ENCODE results near the gene GOLGA8B. TPM values are rescaled to one million over a fixed set of nuclear protein-coding genes. Genes with fewer than 3 reads are reported as not detected.

The GOLGA8B gene
- total and polyA plus RNA-seq, 4 donors, result 8.4 to 71.0 (median 22.9) TPM

- H3K9ac ChIP-seq (ENCODE audit: low read depth in 1 of 2, low read length in 2 of 2), result no peak overlapping the region
- no peak overlapping the region for H3K4me3 ChIP-seq (ENCODE audit: low read depth in 1 of 3, low read length in 3 of 3)
- no peaks in the 10 kb centered on the region for H3K9me3 ChIP-seq (ENCODE audit: control insufficient read depth in 4 of 4, low read length in 3 of 4)
Measured at GRCh38 chr15:34600923-34601322, 17.5 kb upstream of the GOLGA8B start.

GRCh38 chr15:34598799-34599585, 15.5 kb upstream of the GOLGA8B start:
- WGBS, result 77% methylated on average over 2 of the region's 2 CpGs
- Histone ChIP-seq H3K36me3 (ENCODE audit: control insufficient read depth in 4 of 4, insufficient read depth in 3 of 4, low read depth in 1 of 4, low read length in 3 of 4) (no peaks in the 10 kb centered on the region), H3K4me1 (ENCODE audit: control insufficient read depth in 4 of 4, insufficient read depth in 4 of 4, low read length in 3 of 4) (no peaks in the 10 kb centered on the region), H3K27me3 (ENCODE audit: control insufficient read depth in 4 of 4, insufficient read depth in 4 of 4, low read length in 3 of 4) (no peaks in the 10 kb centered on the region), H3K4me3 (ENCODE audit: low read depth in 1 of 3, low read length in 3 of 3) (no peak overlapping the region), H3K9me3 (ENCODE audit: control insufficient read depth in 4 of 4, low read length in 3 of 4) (no peaks in the 10 kb centered on the region), H3K27ac (ENCODE audit: low read depth in 1 of 2, low read length in 2 of 2) (no peak overlapping the region), H3K9ac (ENCODE audit: low read depth in 1 of 2, low read length in 2 of 2) (no peak overlapping the region)
- DNase-seq (ENCODE audit: low spot score), result no peak
- TF ChIP-seq YY1 (IDR thresholded peaks at IDR 0.05) (no peak), CTCF (IDR thresholded peaks at IDR 0.05; ENCODE audit: low read depth, low read length, missing input control) (no peak), HNF4A (conservative IDR thresholded peaks at IDR 0.05) (no peak), REST (IDR thresholded peaks at IDR 0.05) (no peak), NR2F2 (IDR thresholded peaks at IDR 0.05) (no peak), HNF4G (IDR thresholded peaks at IDR 0.05) (no peak), ATF3 (IDR thresholded peaks at IDR 0.05) (no peak), SP1 (IDR thresholded peaks at IDR 0.05) (no peak), ZBTB33 (IDR thresholded peaks at IDR 0.05) (no peak), GABPA (IDR thresholded peaks at IDR 0.05 in 1 of 2, conservative IDR thresholded peaks at IDR 0.05 in 1 of 2) (no peak), TAF1 (conservative IDR thresholded peaks at IDR 0.05) (no peak), RAD21 (IDR thresholded peaks at IDR 0.05) (no peak)

More at GRCh38 chr15:34600923-34601322, 17.5 kb upstream of the GOLGA8B start:
- no peaks in the 10 kb centered on the region for H3K27me3 ChIP-seq (ENCODE audit: control insufficient read depth in 4 of 4, insufficient read depth in 4 of 4, low read length in 3 of 4)
- H3K27ac ChIP-seq (ENCODE audit: low read depth in 1 of 2, low read length in 2 of 2), result no peak overlapping the region
- no peak for DNase-seq (ENCODE audit: low spot score)
- H3K4me1 ChIP-seq (ENCODE audit: control insufficient read depth in 4 of 4, insufficient read depth in 4 of 4, low read length in 3 of 4), result no peaks in the 10 kb centered on the region
- H3K36me3 ChIP-seq (ENCODE audit: control insufficient read depth in 4 of 4, insufficient read depth in 3 of 4, low read depth in 1 of 4, low read length in 3 of 4), result no peaks in the 10 kb centered on the region
- TF ChIP-seq YY1 (IDR thresholded peaks at IDR 0.05) (no peak), RAD21 (IDR thresholded peaks at IDR 0.05) (no peak), TAF1 (conservative IDR thresholded peaks at IDR 0.05) (no peak), EGR1 (IDR thresholded peaks at IDR 0.05; ENCODE audit: low read depth in 2 of 2) (no peak), MAX (IDR thresholded peaks at IDR 0.05) (no peak), NR2F2 (IDR thresholded peaks at IDR 0.05) (no peak), RXRA (IDR thresholded peaks at IDR 0.05) (no peak), REST (IDR thresholded peaks at IDR 0.05) (no peak), HNF4G (IDR thresholded peaks at IDR 0.05) (no peak)

Measured in liver (tissue), 9 donors.